NK-92 treated with Interleukin-12 subunit alpha and Interleukin-12 subunit beta, amount 100 ng/mL, for 24 hours (cell line): ENCODE data around the gene FOCAD.

Source experiments
- DNase-seq: peaks from one replicate; lab custom pipeline; 2025; lab: John Stamatoyannopoulos, UW

Gene FOCAD

GRCh38 chr9:20734275-20734674 is 50.2 kb downstream of the FOCAD start:
- DNase-seq = no peak

- DNase-seq = no peak
Observed at GRCh38 chr9:20740304-20740703, 56.2 kb downstream of the FOCAD start.

GRCh38 chr9:20740929-20741582 is 57.0 kb downstream of the FOCAD start:
- DNase-seq = no peak

GRCh38 chr9:20742833-20743232 is 58.8 kb downstream of the FOCAD start:
- no peak for DNase-seq

GRCh38 chr9:20744036-20744630 is 60.1 kb downstream of the FOCAD start:
- DNase-seq = no peak

- no peak for DNase-seq
Observed at GRCh38 chr9:20746967-20747366, 62.9 kb downstream of the FOCAD start.

GRCh38 chr9:20749496-20750198 is 65.6 kb downstream of the FOCAD start:
- DNase-seq = no peak

GRCh38 chr9:20753761-20754160 is 69.7 kb downstream of the FOCAD start:
- DNase-seq = no peak

GRCh38 chr9:20754556-20754955 is 70.5 kb downstream of the FOCAD start:
- DNase-seq = no peak

- no peak for DNase-seq
Observed at GRCh38 chr9:20760246-20760891, 76.3 kb downstream of the FOCAD start.

- no peak for DNase-seq
Observed at GRCh38 chr9:20770947-20771346, 86.9 kb downstream of the FOCAD start.

GRCh38 chr9:20771729-20772128 is 87.7 kb downstream of the FOCAD start:
- no peak for DNase-seq

- DNase-seq = no peak
Observed at GRCh38 chr9:20775683-20776082, 91.6 kb downstream of the FOCAD start.

GRCh38 chr9:20781092-20781491 is 97.0 kb downstream of the FOCAD start:
- no peak for DNase-seq

- DNase-seq = no peak
Observed at GRCh38 chr9:20782289-20782688, 98.2 kb downstream of the FOCAD start.

GRCh38 chr9:20783057-20784038 is 99.3 kb downstream of the FOCAD start:
- DNase-seq = no peak

- DNase-seq = no peak
Observed at GRCh38 chr9:20784196-20784595, 100.1 kb downstream of the FOCAD start.

- DNase-seq = no peak
Observed at GRCh38 chr9:20786807-20787206, 102.7 kb downstream of the FOCAD start.

GRCh38 chr9:20788526-20789451 is 104.7 kb downstream of the FOCAD start:
- DNase-seq = no peak

GRCh38 chr9:20790721-20791120 is 106.7 kb downstream of the FOCAD start:
- DNase-seq = no peak

- no peak for DNase-seq
Observed at GRCh38 chr9:20791682-20792081, 107.6 kb downstream of the FOCAD start.
